GM12878 (cell line): ENCODE measurements around the gene ASIP. TPM values are rescaled to one million over a fixed set of nuclear protein-coding genes. Genes with fewer than 3 reads are reported as not detected.
A peak's percentile ranks its signal among the peaks of the same experiment; 100 is the strongest.
"Not testable (repeated sequence)": the region's sequence is repeated elsewhere in the genome, so short reads cannot be mapped to it uniquely, and the experiment has no call there.

Source experiments
- ATAC-seq: fragments of 200-7000 bp; cut with Tn5 transposase; 3 replicates; pipeline ENCODE4 v1.9.1; 2020; ENCODE audit warnings: mild to moderate bottlenecking, moderate library complexity
- BruUV-seq: library from RNA; stranded (reverse); fragments of 400-500 nt; replicated peaks from 2 replicates; lab custom pipeline; 2021; lab: Mats Ljungman, UMichigan
- CTCF ChIA-PET: fragments of 300-600 bp; sonication (Branson Sonifier 250); formaldehyde crosslinking; extraction: SDS; loops from one replicate; lab custom pipeline; 2021; ENCODE audit warnings: inconsistent platforms; lab: Yijun Ruan, JAX
- POLR2A ChIA-PET: fragments of 350-600 bp; formaldehyde crosslinking; extraction: SDS; loops from one replicate; lab custom pipeline; 2021; ENCODE audit warnings: inconsistent platforms; lab: Charles Lee
- RAD21 ChIA-PET: fragments of 300-600 bp; sonication (Branson Sonifier 250); formaldehyde crosslinking; loops from one replicate; lab custom pipeline; 2023; ENCODE audit warnings: antibody characterized with exemption; ENCODE audit not compliant: unreplicated experiment; lab: Charles Lee
- SMC1A ChIA-PET: fragments of 300-600 bp; sonication (Branson Sonifier 250); formaldehyde crosslinking; loops from one replicate; lab custom pipeline; 2023; ENCODE audit not compliant: unreplicated experiment, uncharacterized antibody; lab: Charles Lee
- DNase-seq: peaks from one replicate; pipeline ENCODE4 v3.0.0-alpha.2; 2011; ENCODE audit warnings: low read depth, low spot score
- FAIRE-seq: peaks from 3 replicates; lab custom pipeline; 2011; peaks lifted over from hg19 to GRCh38; lab: Jason Lieb, UNC
- H2AFZ ChIP-seq: 2 replicates; pipeline ENCODE4 v1.6.0; 2011; ENCODE audit warnings: low read depth, low read length, control low read depth; ENCODE audit not compliant: control insufficient read depth
- H3K27ac ChIP-seq: 2 replicates; pipeline ENCODE4 v1.5.1; 2011; ENCODE audit warnings: control low read depth; ENCODE audit not compliant: control insufficient read depth, insufficient read depth
- H3K27me3 ChIP-seq, 2 experiments: replicated peaks in 1 of 2; 2 replicates each; pipeline versions ENCODE4 v1.6.0 to v1.6.1; 2011; ENCODE audit warnings: low read length in 1 of 2; ENCODE audit not compliant: control insufficient read depth in 2 of 2, insufficient read depth in 2 of 2
- H3K36me3 ChIP-seq, 2 experiments: 2 replicates each; pipeline ENCODE4 v1.5.1; 2011; ENCODE audit warnings: low read length in 1 of 2; ENCODE audit not compliant: control insufficient read depth in 2 of 2, insufficient read depth in 2 of 2
- H3K4me1 ChIP-seq: 2 replicates; pipeline ENCODE4 v1.6.1; 2011; ENCODE audit warnings: mild to moderate bottlenecking, low read length, moderate library complexity, mixed read lengths; ENCODE audit not compliant: control insufficient read depth, insufficient read depth
- H3K4me2 ChIP-seq: 2 replicates; pipeline ENCODE4 v1.6.0; 2011; ENCODE audit warnings: control low read depth; ENCODE audit not compliant: control insufficient read depth, insufficient read depth
- H3K4me3 ChIP-seq: fragments of 200-600 bp; sonication (generic); 2 replicates; pipeline ENCODE4 v1.5.1; 2016
- H3K79me2 ChIP-seq: 2 replicates; pipeline ENCODE4 v1.6.0; 2011; ENCODE audit warnings: low read length; ENCODE audit not compliant: control insufficient read depth, insufficient read depth
- H3K9ac ChIP-seq: 2 replicates; pipeline ENCODE4 v1.8.0; 2011; ENCODE audit warnings: low read length, control low read depth, mixed read lengths; ENCODE audit not compliant: control insufficient read depth, insufficient read depth
- H3K9me3 ChIP-seq: replicated peaks from 3 replicates; pipeline ENCODE4 v1.5.1; 2011; ENCODE audit warnings: mild to moderate bottlenecking, low read length; ENCODE audit not compliant: control insufficient read depth, insufficient read depth
- H4K20me1 ChIP-seq: 2 replicates; pipeline ENCODE4 v1.6.0; 2011; ENCODE audit not compliant: control insufficient read depth, insufficient read depth
- MLLT1 ChIP-seq: fragments of 450-650 bp; IDR thresholded peaks from 2 replicates; pipeline ENCODE4 v1.6.1; 2016; ENCODE audit warnings: mild to moderate bottlenecking
- NFYA ChIP-seq: IDR thresholded peaks from 2 replicates; pipeline ENCODE4 v1.6.1; 2011; ENCODE audit warnings: low read depth, mild to moderate bottlenecking, low read length, improper control_type of control experiment, borderline replicate concordance
- WGBS: methylation state at CpG from one replicate; pipeline ENCODE4 v1.1.6; 2016; ENCODE audit warnings: low lambda C conversion rate; ENCODE audit not compliant: insufficient replicate concordance, insufficient coverage; ENCODE audit errors: missing lambda C conversion rate; 5-methylcytosine and 5-hydroxymethylcytosine counted together
- in situ Hi-C: fragments of 300-500 bp; cut with MboI; formaldehyde crosslinking; loops from 9 replicates; pipeline ENCODE4 v1.14.3; 2018; ENCODE audit warnings: mixed read lengths
- intact Hi-C: fragments of 100-400 bp; cut with micrococcal nuclease; formaldehyde crosslinking; loops from one replicate; pipeline ENCODE4 v1.14.2; 2022; ENCODE audit not compliant: unreplicated experiment
- polyA plus RNA-seq, 11 experiments: library from polyadenylated mRNA; depleted of rRNA in 4 of 11; unstranded in 6 of 11; stranded (reverse) in 5 of 11; fragments of >200 nt; fragmentation: Nextera tagmentation in 4 of 11; fragmentation: Illumina TruSeq in 1 of 11; extraction: Ambion mirVana in 4 of 11; extraction: Trizol in 1 of 11; gene quantifications; 1 replicate in 1 of 11; 2 replicates in 10 of 11; pipeline versions ENCODE4 v1.2.1 to v1.2.3, GENCODE V29; 2011 to 2016; ENCODE audit warnings: inconsistent platforms in 2 of 11, missing spikeins in 2 of 11, low read depth in 1 of 11
- total RNA-seq, 4 experiments: library from RNA; depleted of rRNA in 3 of 4; stranded (reverse); fragments of >200 nt in 3 of 4; fragmentation: Illumina TruSeq in 1 of 4; extraction: Trizol in 1 of 4; gene quantifications; 2 replicates each; pipeline versions ENCODE4 v1.2.1 to v1.2.3, GENCODE V29; 2013 to 2021

Gene ASIP
- total and polyA plus RNA-seq, 10 of the 15 experiments (the other 5 are each of a cell fraction or from before 2014, with no cell fraction given), result 0.29 TPM; not detected in 9

GRCh38 chr20:34262488-34263288, 21.5 kb downstream of the ASIP start:
- no peaks in the 10 kb centered on the region for H3K36me3 ChIP-seq
- CTCF ChIA-PET, result interaction anchor here (0.5 to 1.4 kb wide), 3 partner anchors 8 to 240 kb away, joined by 4 read pairs; no protein-coding TSS in a partner anchor

GRCh38 chr20:34263468-34263867, 22.2 kb downstream of the ASIP start:
- POLR2A ChIA-PET, FAIRE-seq, H3K4me1 ChIP-seq: not testable (repeated sequence)

More at GRCh38 chr20:34262488-34263288, 21.5 kb downstream of the ASIP start:
- no peak overlapping the region for H3K4me3 ChIP-seq
- DNase-seq (no peak), ATAC-seq (no peak; the same call in 2 of the 3 replicates), FAIRE-seq (no peak)
- 76% methylated on average over 9 of the region's 9 CpGs for WGBS
- H3K27ac ChIP-seq, result no peak overlapping the region; the same call in 1 of the 2 replicates
- ChIA-PET SMC1A (no interaction called here), RAD21 (no interaction called here), POLR2A (no interaction called here)
- 0 out of 2 replicates have a peak overlapping the region, but pooled peaks have one; percentile 13 for H3K4me2 ChIP-seq
- H3K9me3 ChIP-seq, result no peaks in the 10 kb centered on the region
- peak; percentile 35; the same call in 1 of the 2 replicates for TF ChIP-seq MLLT1
- TF ChIP-seq NFYA, result no peak
- H3K79me2 ChIP-seq, result no peaks in the 10 kb centered on the region
- in situ Hi-C loops, result no loop called here
- intact Hi-C loops, result no loop called here
- H3K9ac ChIP-seq, result no peak overlapping the region; the same call in 1 of the 2 replicates
- H3K27me3 ChIP-seq, result no peaks in the 10 kb centered on the region
- H3K4me1 ChIP-seq, result peaks cover 5% of the 10 kb centered on the region; the same call in 1 of the 2 replicates
- H4K20me1 ChIP-seq, result no peaks in the 10 kb centered on the region
- peak overlapping the region; percentile 26 for H2AFZ ChIP-seq
- BruUV-seq, result no TSS peak

More at GRCh38 chr20:34263468-34263867, 22.2 kb downstream of the ASIP start:
- H3K79me2 ChIP-seq, intact Hi-C loops, H2AFZ ChIP-seq, H4K20me1 ChIP-seq, H3K36me3 ChIP-seq, H3K9ac ChIP-seq, BruUV-seq, H3K4me2 ChIP-seq, DNase-seq, H3K27ac ChIP-seq, H3K9me3 ChIP-seq, H3K4me3 ChIP-seq, in situ Hi-C loops, RAD21 ChIA-PET, ATAC-seq, H3K27me3 ChIP-seq: not testable (repeated sequence)
- SMC1A ChIA-PET, result interaction anchor here (0.6 kb wide), 1 partner anchor 201 kb away, joined by 3 read pairs; no protein-coding TSS in a partner anchor
- 94% methylated on average over 8 of the region's 8 CpGs for WGBS
- CTCF ChIA-PET, result interaction anchor here (0.5 to 0.7 kb wide), 2 partner anchors 208 to 241 kb away, joined by 4 read pairs; no protein-coding TSS in a partner anchor
